ENCODE results near the gene GPR158.

DNA sequence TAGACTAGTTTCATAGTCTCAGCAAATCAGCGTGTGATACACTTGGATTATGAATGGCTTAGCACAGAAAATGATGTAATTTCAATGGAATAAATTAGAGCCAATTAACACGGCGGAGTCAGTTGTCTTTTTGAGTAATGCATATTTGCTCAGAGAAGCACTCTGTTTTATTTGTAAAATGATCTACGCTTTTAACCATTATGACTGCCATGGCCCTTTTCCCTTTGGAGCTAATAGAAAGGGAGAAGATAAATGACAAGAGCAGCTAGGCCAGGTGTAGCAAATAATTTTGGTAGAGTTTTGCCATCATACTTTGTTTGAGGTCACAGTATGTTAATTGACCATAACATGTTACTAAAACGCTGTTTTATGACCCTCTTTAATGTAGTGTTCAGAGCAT is 86.8 kb downstream of the GPR158 start:
- TF ChIP-seq POLR2A (IDR thresholded peaks at IDR 0.05; ENCODE audit: low read depth, low read length), result no peak
- no peak for TF ChIP-seq POLR2AphosphoS5 (IDR thresholded peaks at IDR 0.05; ENCODE audit: low read depth, low read length)
- no peak for TF ChIP-seq TAF1 (IDR thresholded peaks at IDR 0.05; ENCODE audit: low read depth, low read length)
- no peak for TF ChIP-seq SPI1 (IDR thresholded peaks at IDR 0.05; ENCODE audit: low read depth, low read length)
- TF ChIP-seq POU2F2 (IDR thresholded peaks at IDR 0.05; ENCODE audit: low read depth, low read length), result no peak
